ENCODE measurements around the gene PRSS33. TPM values are rescaled to one million over a fixed set of nuclear protein-coding genes. Genes with fewer than 3 reads are reported as not detected.

PRSS33 gene
- total and polyA plus RNA-seq, 9 of the 15 experiments (the other 6 are each of a cell fraction or from before 2014, with no cell fraction given): not detected

- TF ChIP-seq ZBTB49 (CRISPR knock-in tag; IDR thresholded peaks at IDR 0.05; ENCODE audit: borderline replicate concordance) (0 out of 2 replicates have a peak, but pooled peaks have one; percentile 9), GABPA (tag; conservative IDR thresholded peaks at IDR 0.05; ENCODE audit: low read depth) (peak; percentile 84), CC2D1A (IDR thresholded peaks at IDR 0.05) (no peak; the same call in 1 of the 2 replicates), CBX5 (IDR thresholded peaks at IDR 0.05; ENCODE audit: borderline replicate concordance, low read depth) (no peak), TSC22D4 (tag; IDR thresholded peaks at IDR 0.05) (no peak), ZNF449 (CRISPR knock-in tag; IDR thresholded peaks at IDR 0.05) (peak; percentile 73), ZNF212 (CRISPR knock-in tag; IDR thresholded peaks at IDR 0.05) (no peak), ZBTB7A (IDR thresholded peaks at IDR 0.05; ENCODE audit: borderline replicate concordance, control insufficient read depth, low read depth, low read length) (no peak), PTBP1 (IDR thresholded peaks at IDR 0.05; ENCODE audit: low read depth, low read length) (no peak), ELF4 (CRISPR knock-in tag; IDR thresholded peaks at IDR 0.05) (no peak), NBN (IDR thresholded peaks at IDR 0.05; ENCODE audit: low read depth) (0 out of 2 replicates have a peak, but pooled peaks have one; percentile 61), ETV1 (tag; conservative IDR thresholded peaks at IDR 0.05; ENCODE audit: low read depth) (peak; percentile 35; the same call in 1 of the 2 replicates), E2F4 (CRISPR knock-in tag; IDR thresholded peaks at IDR 0.05; ENCODE audit: low read depth) (peak; percentile 34; the same call in 1 of the 2 replicates), IRF2 (CRISPR knock-in tag; IDR thresholded peaks at IDR 0.05) (no peak), RBM14 (IDR thresholded peaks at IDR 0.05; ENCODE audit: borderline replicate concordance, insufficient read depth, low read depth, low read length) (peak; percentile 62; the same call in 1 of the 2 replicates), POLR2AphosphoS5 (IDR thresholded peaks at IDR 0.05; ENCODE audit: control insufficient read depth, insufficient read depth, low read depth, low read length) (peak; percentile 44)
Observed at GRCh38 chr16:2752035-2752849, 35.1 kb downstream of the PRSS33 start, which contains the start of gene SRRM2 (continued).

Measured in K562 (cell line).